NB4 (cell line): Measurements from ENCODE around the gene CPZ.

ENCODE experiments used
- DNase-seq: peaks from one replicate; pipeline ENCODE4 v3.0.0; 2010; ENCODE audit warnings: low read depth
- H3K4me3 ChIP-seq: one replicate; pipeline ENCODE4 v1.5.1; 2011; ENCODE audit warnings: mild to moderate bottlenecking, low read depth, low read length, moderate library complexity
- CTCF ChIP-seq: IDR thresholded peaks from one replicate; pipeline ENCODE4 v1.5.1; 2012; ENCODE audit warnings: low read depth, low read length
- MAX ChIP-seq: IDR thresholded peaks from 2 replicates; pipeline ENCODE4 v1.6.1; 2011; ENCODE audit warnings: low read depth, low read length
- MYC ChIP-seq: IDR thresholded peaks from 2 replicates; pipeline ENCODE4 v1.6.1; 2011; ENCODE audit warnings: low read depth, low read length
- POLR2A ChIP-seq: IDR thresholded peaks from 2 replicates; pipeline ENCODE4 v1.6.1; 2011; ENCODE audit warnings: mild to moderate bottlenecking; ENCODE audit not compliant: insufficient read length; ENCODE audit errors: extremely low read depth

The CPZ gene

DNA sequence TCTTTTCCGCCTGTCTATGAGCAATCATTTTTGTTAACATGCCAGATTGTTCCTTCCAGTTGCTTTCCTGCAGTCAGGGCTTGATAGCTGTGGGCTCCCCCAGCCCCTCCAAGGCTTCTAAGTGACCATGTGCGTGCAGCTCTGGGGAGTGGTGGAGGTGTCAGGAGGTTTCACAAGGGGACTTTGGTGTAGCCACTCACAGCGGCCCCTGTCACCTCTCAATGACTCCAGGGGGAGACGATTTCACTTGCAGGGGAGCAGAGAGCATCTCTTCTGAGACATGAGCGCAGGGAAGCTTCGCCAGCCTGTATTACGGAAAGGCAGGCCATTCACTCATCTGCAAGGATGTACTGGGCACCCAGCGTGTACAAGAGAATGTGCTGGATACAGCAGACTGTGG lies 15.5 kb upstream of the CPZ start:
- no peak overlapping the region for H3K4me3 ChIP-seq
- DNase-seq, result no peak
- TF ChIP-seq POLR2A (no peak), CTCF (no peak), MAX (no peak), MYC (no peak)

- TF ChIP-seq MYC, result no peak
- no peak for TF ChIP-seq POLR2A
- no peak for TF ChIP-seq MAX
- no peak for TF ChIP-seq CTCF
- no peak overlapping the region for H3K4me3 ChIP-seq
- no peak for DNase-seq
These were observed 14.6 kb upstream of the CPZ start for GRCh38 chr4:8577972-8578371.

DNA sequence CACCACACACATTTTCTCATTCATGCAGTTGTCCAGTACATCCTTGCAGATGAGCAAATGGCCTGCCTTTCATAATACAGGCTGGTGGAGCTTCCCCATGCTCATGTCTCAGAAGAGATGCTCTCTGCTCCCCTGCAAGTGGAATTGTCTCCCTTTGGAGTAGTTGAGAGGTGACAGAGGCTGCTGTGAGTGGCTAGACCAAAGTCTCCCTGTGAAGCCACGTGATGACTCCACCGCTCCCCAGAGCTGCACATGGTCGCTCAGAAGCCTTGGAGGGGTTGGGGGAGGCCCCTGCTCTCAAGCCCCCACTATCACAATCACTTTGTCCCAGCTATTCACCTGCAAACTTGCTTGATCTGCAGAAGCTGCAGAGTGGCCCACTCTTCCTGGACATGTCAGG lies 13.8 kb upstream of the CPZ start:
- no peak for DNase-seq
- no peak for TF ChIP-seq POLR2A
- no peak for TF ChIP-seq MYC
- no peak for TF ChIP-seq CTCF
- no peak for TF ChIP-seq MAX
- H3K4me3 ChIP-seq, result no peak overlapping the region

DNA sequence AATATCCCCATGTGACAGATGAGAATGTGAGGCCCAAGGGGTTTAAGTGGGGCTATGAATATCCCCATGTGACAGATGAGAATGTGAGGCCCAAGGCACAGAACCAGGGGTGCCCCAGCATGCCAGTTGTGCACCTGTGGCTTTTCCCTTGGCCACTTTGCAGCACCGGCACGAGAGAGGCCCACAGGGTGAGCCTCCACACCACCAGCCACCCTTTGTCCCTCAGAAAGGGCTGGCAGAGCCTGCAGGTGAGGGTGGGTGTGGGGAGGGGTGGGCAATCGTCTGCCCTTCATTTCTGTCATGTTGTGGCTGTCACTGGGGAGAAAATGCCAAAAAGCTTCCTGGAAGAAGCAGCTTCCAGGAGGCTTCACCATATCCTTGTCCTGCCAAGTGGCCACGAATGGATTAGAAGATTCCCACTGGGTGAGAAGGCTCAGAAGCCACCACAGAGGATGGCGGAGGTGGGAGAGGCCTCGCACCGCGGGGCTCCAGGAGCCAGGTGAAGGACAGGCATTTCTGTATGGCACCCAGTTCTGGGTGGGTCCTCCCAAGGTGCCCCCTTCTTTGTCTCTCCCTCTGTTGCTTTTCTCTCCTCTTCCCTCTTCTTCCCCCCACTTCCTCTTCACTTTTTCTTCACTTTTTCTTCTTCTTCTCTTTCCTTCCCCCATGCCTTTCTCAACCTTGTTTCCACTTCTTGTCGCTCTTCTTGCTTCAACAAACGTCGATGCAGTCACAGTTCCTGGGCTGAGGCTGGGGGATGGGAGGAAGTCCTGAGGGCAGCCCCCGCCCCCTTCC lies 12.8 kb upstream of the CPZ start:
- no peak for DNase-seq
- TF ChIP-seq MYC (no peak), POLR2A (no peak), CTCF (no peak), MAX (no peak)
- no peak overlapping the region for H3K4me3 ChIP-seq

- H3K4me3 ChIP-seq, result no peak within 1 kb of the TSS
- DNase-seq, result peak; percentile 65
- TF ChIP-seq MAX (no peak), POLR2A (no peak), MYC (no peak), CTCF (no peak)
These were observed 12.1 kb upstream of the CPZ start, which contains the start of gene GPR78 for GRCh38 chr4:8580321-8581093. Gene GPR78 (plus strand): TSS chr4:8580392. CDS start chr4:8580983, 591 bp downstream.
